T-cell (primary cell): ENCODE measurements around the gene KDM8. TPM values are rescaled to one million over a fixed set of nuclear protein-coding genes. Genes with fewer than 3 reads are reported as not detected.

ENCODE experiments used
- ATAC-seq, 4 experiments: fragments of 200-7000 bp in 3 of 4; fragments of 150-1000 bp in 1 of 4; cut with Tn5 transposase; replicated peaks in 1 of 4; 1 replicate in 3 of 4; 2 replicates in 1 of 4; pipeline ENCODE4 v1.10.0; 2021; ENCODE audit warnings: moderate library complexity in 3 of 4, mild to moderate bottlenecking in 2 of 4, moderate number of reproducible peaks in 1 of 4
- CTCF ChIA-PET, 2 donors: fragments of 300-600 bp; sonication (Branson Sonifier 250); formaldehyde crosslinking; loops; one replicate each; lab custom pipeline; 2022; ENCODE audit warnings: antibody characterized with exemption in 2 of 2; lab: Charles Lee
- POLR2A ChIA-PET, 2 donors: fragments of 300-600 bp; sonication (Branson Sonifier 250); formaldehyde crosslinking; loops; one replicate each; lab custom pipeline; 2022; ENCODE audit warnings: antibody characterized with exemption in 2 of 2; lab: Charles Lee
- DNase-seq, 35 experiments: peaks; one replicate each; pipeline versions ENCODE4 v3.0.0 to v3.0.0-alpha.2; 2013 to 2023
- H3K27ac ChIP-seq: one replicate; pipeline ENCODE4 v1.5.1; 2013; ENCODE audit warnings: low read length
- H3K27me3 ChIP-seq, 2 experiments: replicated peaks in 1 of 2; 1 replicate in 1 of 2; 2 replicates in 1 of 2; pipeline versions ENCODE4 v1.6.1 to v1.7.0; 2013; ENCODE audit warnings: low read length in 1 of 2, mixed read lengths in 1 of 2; ENCODE audit not compliant: control insufficient read depth in 2 of 2, insufficient read depth in 2 of 2; ENCODE audit errors: extremely low read depth in 1 of 2
- H3K36me3 ChIP-seq, 2 donors: 1 replicate in 1 of 2; 2 replicates in 1 of 2; pipeline versions ENCODE4 v1.6.1 to v1.7.0; 2013; ENCODE audit warnings: low read length in 1 of 2; ENCODE audit not compliant: control insufficient read depth in 2 of 2, insufficient read depth in 1 of 2; ENCODE audit errors: extremely low read depth in 1 of 2
- H3K4me1 ChIP-seq, 2 experiments: 1 replicate in 1 of 2; 2 replicates in 1 of 2; pipeline versions ENCODE4 v1.6.1 to v1.7.0; 2013; ENCODE audit warnings: low read length in 2 of 2, mixed read lengths in 1 of 2; ENCODE audit not compliant: insufficient read depth in 2 of 2, control insufficient read depth in 1 of 2; ENCODE audit errors: extremely low read depth in 1 of 2
- H3K4me3 ChIP-seq, 2 donors: 1 replicate in 1 of 2; 2 replicates in 1 of 2; pipeline versions ENCODE4 v1.5.1 to v1.7.0; 2013; ENCODE audit warnings: mild to moderate bottlenecking in 2 of 2, low read length in 1 of 2, moderate library complexity in 1 of 2; ENCODE audit not compliant: control insufficient read depth in 1 of 2; ENCODE audit errors: extremely low read depth in 1 of 2
- H3K9me3 ChIP-seq: 2 replicates; pipeline ENCODE4 v1.7.0; 2013
- H3K27ac Mint-ChIP-seq, 2 donors: one replicate each; pipeline ENCODE4 v1.8.0; 2020 to 2021; ENCODE audit warnings: mild to moderate bottlenecking in 2 of 2, mixed read lengths in 2 of 2
- H3K27me3 Mint-ChIP-seq, 2 donors: one replicate each; pipeline ENCODE4 v1.8.0; 2021 to 2022; ENCODE audit warnings: mixed read lengths in 2 of 2
- H3K36me3 Mint-ChIP-seq: one replicate; pipeline ENCODE4 v1.8.0; 2021; ENCODE audit warnings: mixed read lengths
- H3K4me1 Mint-ChIP-seq, 3 donors: one replicate each; pipeline ENCODE4 v1.8.0; 2020 to 2022; ENCODE audit warnings: mixed read lengths in 3 of 3, mild to moderate bottlenecking in 1 of 3
- H3K4me3 Mint-ChIP-seq, 3 donors: one replicate each; pipeline ENCODE4 v1.8.0; 2020 to 2022; ENCODE audit warnings: mild to moderate bottlenecking in 3 of 3, mixed read lengths in 3 of 3, moderate library complexity in 3 of 3
- H3K9me3 Mint-ChIP-seq, 3 donors: one replicate each; pipeline ENCODE4 v1.8.0; 2020 to 2022; ENCODE audit warnings: mixed read lengths in 3 of 3
- WGBS: methylation state at CpG from one replicate; pipeline ENCODE4 v1.1.5; 2013; ENCODE audit warnings: missing lambda C conversion rate; ENCODE audit not compliant: insufficient coverage; 5-methylcytosine and 5-hydroxymethylcytosine counted together
- total RNA-seq, 35 experiments: library from RNA in 6 of 35; stranded (reverse) in 6 of 35; fragments of 120-200 nt in 1 of 35; gene quantifications; one replicate each; pipeline versions ENCODE4 v1.2.1 to v1.2.4 and lab custom pipeline; 2013 to 2026

KDM8 gene
- total RNA-seq, 5 donors from 2014 or later (not counting 1 experiment from before 2014, with no cell fraction given), result 13.4 to 25.6 (median 23.5) TPM

GRCh38 chr16:27195076-27195741, 8.1 kb upstream of the KDM8 start:
- ChIA-PET POLR2A (no interaction called here), CTCF (interaction anchor here (1.2 to 2.1 kb wide), 5 partner anchors 16 to 173 kb away, joined by 3 to 14 read pairs (median 7); no protein-coding TSS in a partner anchor)
- Mint-ChIP-seq H3K4me3 (peak overlapping the region in 1 of 3 donors; percentile 72), H3K27ac (peak overlapping the region; percentile 98 to 99), H3K9me3 (peaks cover 0 to 5% (median 0%) of the 10 kb centered on the region in 3 donors), H3K36me3 (no peaks in the 10 kb centered on the region), H3K4me1 (peaks cover 62 to 75% (median 72%) of the 10 kb centered on the region in 3 donors), H3K27me3 (no peaks in the 10 kb centered on the region)
- ATAC-seq (no peak), DNase-seq (no peak)
- H3K27ac ChIP-seq, result peak overlapping the region; percentile 58
- no peaks in the 10 kb centered on the region for H3K27me3 ChIP-seq
- no peaks in the 10 kb centered on the region for H3K9me3 ChIP-seq
- no peak overlapping the region for H3K4me3 ChIP-seq
- H3K4me1 ChIP-seq, result peaks cover 32 to 60% of the 10 kb centered on the region in 2 experiments
- WGBS, result 88% methylated on average over 5 of the region's 6 CpGs
- H3K36me3 ChIP-seq, result no peaks in the 10 kb centered on the region

GRCh38 chr16:27195941-27196595, 7.3 kb upstream of the KDM8 start:
- 34% methylated on average over 9 of the region's 9 CpGs for WGBS
- Histone ChIP-seq H3K36me3 (no peaks in the 10 kb centered on the region), H3K9me3 (no peaks in the 10 kb centered on the region), H3K4me3 (no peak overlapping the region), H3K4me1 (peaks cover 37 to 61% of the 10 kb centered on the region in 2 experiments), H3K27ac (peak overlapping the region; percentile 58), H3K27me3 (no peaks in the 10 kb centered on the region)
- POLR2A ChIA-PET, result interaction anchor here in 1 of 2 donors (0.5 kb wide), 1 partner anchor 206 kb away, joined by 7 read pairs; no protein-coding TSS in a partner anchor
- ATAC-seq (peak; percentile 90 to 94 (median 92)), DNase-seq (peak; percentile 17 to 83 (median 52))
- H3K27me3 Mint-ChIP-seq, result no peaks in the 10 kb centered on the region
- H3K36me3 Mint-ChIP-seq, result no peaks in the 10 kb centered on the region
- H3K9me3 Mint-ChIP-seq, result peaks cover 0 to 5% (median 0%) of the 10 kb centered on the region in 3 donors
- peak overlapping the region; percentile 49 to 72 (median 61) for H3K4me3 Mint-ChIP-seq
- peak overlapping the region; percentile 98 to 99 for H3K27ac Mint-ChIP-seq
- peaks cover 71 to 84% (median 81%) of the 10 kb centered on the region in 3 donors for H3K4me1 Mint-ChIP-seq
- CTCF ChIA-PET, result interaction anchor here (0.6 to 2.1 kb wide), 9 partner anchors 16 to 172 kb away, joined by 3 to 14 read pairs (median 4); no protein-coding TSS in a partner anchor

GRCh38 chr16:27197004-27197403, 6.3 kb upstream of the KDM8 start:
- Histone ChIP-seq H3K27ac (peak overlapping the region; percentile 58), H3K4me3 (no peak overlapping the region), H3K4me1 (peaks cover 40 to 70% of the 10 kb centered on the region in 2 experiments), H3K27me3 (no peaks in the 10 kb centered on the region), H3K9me3 (no peaks in the 10 kb centered on the region), H3K36me3 (no peaks in the 10 kb centered on the region)
- Mint-ChIP-seq H3K36me3 (no peaks in the 10 kb centered on the region), H3K4me3 (peak overlapping the region in 2 of 3 donors; percentile 34 to 72), H3K4me1 (peaks cover 75 to 87% (median 80%) of the 10 kb centered on the region in 3 donors), H3K27ac (peak overlapping the region; percentile 98 to 99), H3K9me3 (peaks cover 0 to 5% (median 0%) of the 10 kb centered on the region in 3 donors), H3K27me3 (no peaks in the 10 kb centered on the region)
- POLR2A ChIA-PET, result no interaction called here
- 70% methylated on average over 4 of the region's 4 CpGs for WGBS
- DNase-seq (no peak), ATAC-seq (no peak)
- CTCF ChIA-PET, result interaction anchor here in 1 of 2 donors (1.7 to 2.1 kb wide), 2 partner anchors 23 to 27 kb away, joined by 5 to 14 read pairs; no protein-coding TSS in a partner anchor

GRCh38 chr16:27198451-27199234, 4.7 kb upstream of the KDM8 start:
- ATAC-seq, result no peak
- Mint-ChIP-seq H3K27ac (peak overlapping the region; percentile 98 to 99), H3K4me1 (peaks cover 83 to 97% (median 89%) of the 10 kb centered on the region in 3 donors), H3K4me3 (peak overlapping the region in 1 of 3 donors; percentile 69), H3K27me3 (no peaks in the 10 kb centered on the region), H3K9me3 (peaks cover 0 to 5% (median 0%) of the 10 kb centered on the region in 3 donors), H3K36me3 (no peaks in the 10 kb centered on the region)
- no peaks in the 10 kb centered on the region for H3K27me3 ChIP-seq
- ChIA-PET CTCF (interaction anchor here in 1 of 2 donors (0.9 to 2.7 kb wide), 5 partner anchors 19 to 37 kb away, joined by 3 to 11 read pairs (median 5); no protein-coding TSS in a partner anchor), POLR2A (interaction anchor here in 1 of 2 donors (0.6 to 1.2 kb wide), 3 partner anchors 7 to 351 kb away, joined by 3 to 8 read pairs (median 3); partner anchors contain the start of genes GTF3C1 and KATNIP)
- H3K4me3 ChIP-seq, result no peak overlapping the region
- peak overlapping the region; percentile 77 for H3K27ac ChIP-seq
- 100% methylated on average over 8 of the region's 12 CpGs for WGBS
- DNase-seq, result no peak
- peaks cover 44 to 83% of the 10 kb centered on the region in 2 experiments for H3K4me1 ChIP-seq
- no peaks in the 10 kb centered on the region for H3K9me3 ChIP-seq
- H3K36me3 ChIP-seq, result no peaks in the 10 kb centered on the region

- Mint-ChIP-seq H3K36me3 (no peaks in the 10 kb centered on the region), H3K27me3 (no peaks in the 10 kb centered on the region), H3K9me3 (peaks cover 0 to 5% (median 0%) of the 10 kb centered on the region in 3 donors), H3K27ac (peak overlapping the region; percentile 98 to 99), H3K4me3 (peak overlapping the region in 1 of 3 donors; percentile 69), H3K4me1 (peaks cover 88 to 95% (median 88%) of the 10 kb centered on the region in 3 donors)
- CTCF ChIA-PET, result interaction anchor here in 1 of 2 donors (0.7 to 2.7 kb wide), 6 partner anchors 19 to 167 kb away, joined by 3 to 11 read pairs (median 4); no protein-coding TSS in a partner anchor
- H3K4me3 ChIP-seq, result no peak overlapping the region
- H3K4me1 ChIP-seq, result peaks cover 44 to 84% of the 10 kb centered on the region in 2 experiments
- ATAC-seq (no peak), DNase-seq (no peak)
- POLR2A ChIA-PET, result interaction anchor here (0.7 to 1.2 kb wide), 3 partner anchors 23 to 351 kb away, joined by 3 read pairs; partner anchors contain the start of genes GTF3C1 (in 1 of the 2) and KATNIP (in 1 of the 2)
- H3K36me3 ChIP-seq, result no peaks in the 10 kb centered on the region
- H3K27me3 ChIP-seq, result no peaks in the 10 kb centered on the region
- peak overlapping the region; percentile 77 for H3K27ac ChIP-seq
- H3K9me3 ChIP-seq, result no peaks in the 10 kb centered on the region
- WGBS, result 14% methylated on average over 1 of the region's 3 CpGs
Observed at GRCh38 chr16:27199235-27199586, 4.1 kb upstream of the KDM8 start.
